ENCODE data around the gene C1orf198.
"Not testable (repeated sequence)": the region's sequence is repeated elsewhere in the genome, so short reads cannot be mapped to it uniquely, and the experiment has no call there.

The C1orf198 gene

GRCh38 chr1:230858918-230859729, 9.2 kb downstream of the C1orf198 start:
- no peak for DNase-seq

GRCh38 chr1:230858236-230858820, 10.0 kb downstream of the C1orf198 start:
- no peak for DNase-seq

- DNase-seq, result no peak
Observed at GRCh38 chr1:230857822-230858221, 10.5 kb downstream of the C1orf198 start.

GRCh38 chr1:230857077-230857476, 11.2 kb downstream of the C1orf198 start:
- DNase-seq, result no peak

DNA sequence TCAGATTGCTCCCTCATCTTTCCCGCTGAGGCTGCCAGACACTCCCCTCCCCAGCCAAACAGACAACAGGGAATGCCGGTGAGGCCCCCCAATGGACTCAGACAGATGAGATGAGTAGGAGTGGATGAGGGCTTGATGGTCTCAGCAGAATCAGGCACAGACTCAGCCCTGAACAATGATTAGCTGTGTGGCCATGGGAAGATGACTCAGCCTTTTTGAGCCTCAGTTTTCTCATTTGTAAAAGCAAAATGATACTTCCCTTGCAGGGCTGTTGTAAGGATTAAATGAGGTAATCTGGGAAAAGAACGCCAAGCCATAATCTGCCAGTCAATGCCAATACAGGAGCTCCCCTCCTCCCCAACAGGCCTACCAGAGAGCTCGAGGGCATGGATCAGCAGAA, 12.4 kb downstream of the C1orf198 start:
- DNase-seq, result no peak

DNA sequence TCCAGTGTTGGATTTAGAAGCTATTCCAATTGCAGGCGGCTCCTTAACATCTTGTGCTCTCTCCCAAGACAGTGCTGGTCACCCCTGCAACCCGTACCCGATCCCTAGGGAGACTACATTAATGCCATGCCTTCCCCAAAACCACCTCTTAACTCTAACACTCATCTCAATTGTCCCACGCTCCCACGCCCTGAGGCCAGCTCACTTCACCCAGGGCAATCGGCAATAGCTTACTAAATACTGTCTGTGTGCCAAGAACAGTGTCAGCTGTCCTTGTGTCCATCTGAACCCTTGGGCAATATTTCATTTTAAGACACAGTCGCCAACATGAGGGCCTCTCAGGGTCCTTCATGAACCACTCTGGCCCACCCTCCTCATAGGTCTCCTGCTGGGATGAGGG, 13.9 kb downstream of the C1orf198 start:
- DNase-seq, result no peak

GRCh38 chr1:230853731-230854130, 14.6 kb downstream of the C1orf198 start:
- no peak for DNase-seq

DNA sequence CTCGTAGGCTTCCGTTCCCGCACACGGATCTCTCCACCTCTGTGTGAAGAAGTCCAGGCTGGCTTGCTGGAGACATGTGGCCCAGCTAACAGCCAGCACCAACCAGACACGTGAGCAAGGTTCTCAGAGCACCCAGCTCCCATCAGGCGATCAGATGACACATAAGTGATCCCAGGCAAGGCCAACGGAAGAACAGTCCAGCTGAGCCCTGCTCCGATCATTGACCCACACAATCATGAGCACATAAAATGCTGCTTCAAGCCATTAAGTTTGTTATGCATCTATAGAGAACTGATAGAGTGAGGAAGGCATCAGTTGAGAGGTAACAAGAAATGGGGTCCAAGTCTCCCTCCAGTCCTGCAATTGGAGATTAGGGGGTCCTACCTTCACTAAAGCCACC, 15.4 kb downstream of the C1orf198 start:
- DNase-seq, result no peak

GRCh38 chr1:230851291-230851691, 17.0 kb downstream of the C1orf198 start:
- DNase-seq, result no peak

DNA sequence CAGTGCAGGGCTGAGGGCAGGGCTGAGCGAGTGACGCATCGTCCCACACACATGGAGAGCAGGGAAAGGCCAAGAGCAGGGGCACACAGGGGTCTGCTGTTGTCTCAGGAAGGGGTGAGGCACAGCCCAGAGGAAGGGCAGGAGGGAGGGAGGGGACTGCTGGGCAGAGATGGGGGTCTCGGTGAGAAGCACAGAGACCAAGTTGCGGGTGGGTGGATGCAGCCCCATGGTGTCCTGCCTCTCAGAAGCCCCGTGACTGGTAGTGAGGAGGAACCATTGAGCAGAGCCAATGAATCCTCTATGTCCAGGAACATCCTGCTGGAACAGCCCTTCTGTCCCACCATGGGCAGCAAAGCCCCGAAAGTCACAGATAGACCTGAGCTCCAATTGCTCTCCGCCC, 17.8 kb downstream of the C1orf198 start:
- DNase-seq, result no peak

DNA sequence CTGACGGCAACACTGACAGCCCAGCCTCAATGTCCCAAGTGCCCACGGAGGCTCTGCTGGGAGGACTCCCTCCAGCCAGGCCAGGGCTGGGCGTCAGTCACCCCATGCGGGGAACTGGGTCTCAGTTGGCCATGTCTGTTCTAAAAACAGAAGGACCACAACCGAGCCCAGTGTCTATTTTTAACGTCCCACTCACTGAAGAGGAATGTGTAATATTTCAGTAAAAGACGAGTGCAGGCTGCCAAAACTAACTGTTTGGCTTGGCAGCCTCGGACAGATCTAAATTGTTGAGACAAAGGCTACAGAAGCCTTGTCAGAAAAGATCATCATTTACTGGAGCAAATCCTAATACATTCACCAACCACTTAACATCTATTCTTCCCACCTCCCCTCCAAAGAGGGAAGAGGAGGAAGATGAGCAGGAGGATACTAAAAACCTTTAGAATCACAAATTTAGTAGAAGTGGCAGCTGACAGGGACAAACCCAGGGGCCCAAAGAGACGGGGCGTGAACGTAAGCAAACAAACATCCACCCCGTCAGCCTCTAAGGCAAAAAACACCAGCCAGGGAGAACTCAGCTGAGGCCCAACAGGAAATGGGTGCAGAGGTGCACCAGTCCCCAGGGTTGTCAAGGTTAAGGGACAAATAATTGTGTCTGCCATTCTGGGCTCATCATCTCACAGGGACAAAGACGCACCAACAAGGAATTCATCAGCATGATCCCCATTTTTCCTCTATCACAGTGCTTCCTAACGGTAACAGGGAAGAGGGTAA, 18.7 kb downstream of the C1orf198 start:
- no peak for DNase-seq

- no peak for DNase-seq
Observed at GRCh38 chr1:230848235-230848634, 20.1 kb downstream of the C1orf198 start.

GRCh38 chr1:230845184-230845583, 23.1 kb downstream of the C1orf198 start:
- DNase-seq, result not testable (repeated sequence)

GRCh38 chr1:230844561-230844960, 23.8 kb downstream of the C1orf198 start:
- DNase-seq, result no peak

DNA sequence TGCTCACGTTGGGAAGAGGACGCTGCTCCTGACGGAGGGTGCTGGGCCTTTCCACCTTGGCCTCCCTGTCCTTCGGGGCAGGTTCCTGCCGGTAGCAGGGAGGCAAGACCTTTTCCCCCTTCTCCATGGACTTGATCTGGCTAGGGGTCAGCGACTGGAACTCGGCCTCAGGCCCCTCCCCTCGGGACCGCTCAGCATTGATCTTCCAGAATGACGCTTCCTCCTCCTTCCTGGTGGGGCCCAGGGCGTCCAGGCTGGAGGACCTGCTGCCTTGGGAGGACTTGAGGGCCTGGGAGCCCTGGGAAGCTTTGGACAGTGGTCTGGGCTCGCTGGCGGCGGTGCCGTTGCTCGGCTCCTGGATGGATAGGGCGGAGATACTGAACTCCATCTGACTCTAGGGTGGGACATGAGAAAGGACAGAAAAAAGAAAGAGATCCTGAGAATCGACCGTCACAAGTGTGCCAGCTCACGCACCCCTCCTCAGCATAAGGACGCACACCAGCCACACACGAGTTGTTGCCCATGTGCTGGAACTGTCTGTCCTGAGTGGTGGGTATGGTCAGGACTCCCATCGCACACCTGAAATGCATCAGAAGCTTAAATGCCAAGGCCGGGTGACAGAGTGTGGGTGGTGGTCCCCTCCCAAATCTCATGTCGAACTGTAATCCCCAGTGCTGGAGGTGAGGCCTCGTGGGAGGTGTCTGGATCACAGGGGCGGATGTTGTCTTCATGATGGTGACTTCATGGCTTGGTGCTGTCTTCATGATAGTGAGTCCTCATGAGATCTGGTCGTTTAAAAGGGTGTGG, 24.6 kb downstream of the C1orf198 start:
- DNase-seq, result no peak

DNA sequence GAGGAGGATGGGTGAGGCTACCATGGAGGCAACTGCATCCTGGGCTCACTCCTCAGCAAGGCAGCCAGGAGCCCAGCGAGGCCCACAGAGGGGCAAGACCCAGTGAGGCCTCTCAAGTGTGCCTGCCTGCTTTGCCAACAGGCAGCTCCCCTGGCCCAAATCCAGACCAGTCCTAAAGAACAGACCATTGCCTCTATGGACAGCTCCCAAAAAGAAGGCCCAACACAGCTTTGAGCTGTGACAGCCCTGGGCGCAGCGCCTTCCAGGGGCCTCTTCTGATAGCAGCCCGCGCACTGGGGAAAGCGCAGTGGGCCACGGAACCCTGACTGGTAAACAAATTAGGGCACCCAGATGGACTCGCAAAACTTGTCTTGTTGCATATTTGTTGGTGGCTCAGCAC, 25.5 kb downstream of the C1orf198 start:
- no peak for DNase-seq

DNA sequence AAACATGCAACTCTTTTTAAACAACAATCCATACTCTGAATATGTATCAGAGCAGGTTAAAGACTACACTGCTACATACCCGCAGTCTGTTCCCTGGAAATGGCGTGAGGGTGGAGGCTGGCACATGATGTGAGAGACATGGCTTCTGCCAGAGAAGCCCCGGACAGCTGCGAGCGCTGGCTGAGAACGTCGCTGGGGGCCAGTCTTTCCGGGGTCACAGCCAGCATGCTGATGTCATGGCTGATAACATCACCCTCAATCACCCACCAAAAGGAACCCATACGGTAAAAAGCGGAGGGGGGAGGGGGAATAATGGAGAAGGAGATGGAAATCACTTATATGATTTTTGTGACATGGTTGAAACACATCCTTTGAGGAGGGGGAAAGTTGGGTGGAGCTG, 29.1 kb downstream of the C1orf198 start:
- DNase-seq, result no peak

DNA sequence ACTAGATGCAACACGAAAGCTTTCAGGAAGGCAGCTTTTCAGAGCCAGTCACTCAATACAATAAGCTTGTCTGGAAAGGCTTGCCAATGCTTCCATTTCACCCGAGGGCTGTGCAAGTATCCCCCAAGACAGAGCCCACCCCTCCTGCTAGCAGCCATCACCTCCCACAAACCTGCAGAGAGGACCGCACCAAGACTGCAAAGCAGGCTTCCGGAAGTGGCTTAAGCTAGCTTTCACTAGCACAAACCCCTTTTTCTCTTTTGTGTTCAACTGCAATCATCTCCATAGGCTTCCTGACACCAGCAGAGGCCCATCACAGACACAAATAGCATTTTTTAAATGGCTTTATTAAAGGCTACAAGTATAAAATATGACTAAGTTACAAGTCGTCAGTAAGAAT, 31.5 kb downstream of the C1orf198 start:
- no peak for DNase-seq

- no peak for DNase-seq
Observed at GRCh38 chr1:230836347-230836746, 32.0 kb downstream of the C1orf198 start.

GRCh38 chr1:230834292-230834691, 34.0 kb downstream of the C1orf198 start:
- no peak for DNase-seq

DNA sequence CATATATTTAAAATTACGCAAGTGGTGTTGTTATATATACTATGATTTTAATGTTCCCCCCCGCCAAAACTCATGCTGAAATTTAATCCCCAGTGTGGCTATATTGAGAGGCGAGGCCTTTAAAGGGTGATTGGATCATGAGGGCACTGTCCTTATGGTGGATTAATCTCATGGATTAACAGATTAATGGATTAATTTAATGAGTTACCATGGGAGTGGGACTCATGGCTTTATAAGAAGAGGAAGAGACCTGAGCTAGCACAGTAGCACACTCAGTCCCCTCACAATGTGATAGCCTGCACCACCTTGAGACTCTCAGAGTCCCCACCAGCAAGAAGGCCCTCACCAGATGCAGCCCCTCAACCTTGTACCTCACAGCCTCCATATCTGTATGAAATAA, 34.8 kb downstream of the C1orf198 start:
- DNase-seq, result no peak

DNA sequence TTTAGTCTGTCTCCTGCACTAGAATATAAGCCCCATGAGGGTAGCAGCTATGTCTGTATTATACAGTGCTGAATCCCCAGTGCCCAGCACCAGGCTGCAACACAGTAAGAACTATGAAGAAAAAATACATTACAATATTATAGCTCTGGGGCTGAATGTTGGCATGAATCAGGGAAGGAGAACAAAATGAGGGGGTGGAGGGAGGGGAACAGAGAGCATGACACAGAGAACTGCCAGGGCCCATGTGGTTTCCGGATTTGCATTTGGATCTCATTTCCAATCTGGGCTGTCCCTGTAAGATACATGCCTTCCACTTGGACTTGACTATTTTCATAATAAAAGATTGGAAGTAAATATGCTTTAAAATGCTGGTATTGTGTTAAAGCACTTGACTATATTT, 35.8 kb downstream of the C1orf198 start:
- DNase-seq, result no peak

- DNase-seq, result no peak
Observed at GRCh38 chr1:230831771-230832170, 36.5 kb downstream of the C1orf198 start.

Measured in NCI-H2171 treated with DMSO at 0.1 percent for 48 hours (cell line).